ENCODE measurements around the gene KCNE3.

DNA sequence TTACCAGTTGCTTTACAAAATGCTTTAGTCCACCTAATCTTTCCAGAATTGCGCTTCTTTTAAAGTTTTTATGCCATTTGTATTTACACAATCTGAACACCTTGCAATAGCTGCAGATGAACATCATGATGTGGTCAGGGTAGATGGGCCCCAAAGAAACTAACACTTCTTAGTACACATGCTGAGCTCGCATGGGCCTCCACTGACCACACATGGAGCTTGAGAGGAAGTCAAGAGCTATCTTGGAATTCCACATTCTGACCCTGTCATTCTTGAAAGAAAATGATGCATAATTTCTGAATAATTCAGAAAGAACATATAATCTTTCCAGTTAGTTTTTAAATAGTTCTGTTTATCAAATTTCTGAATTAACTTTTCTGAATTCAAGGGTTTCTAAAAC lies 18.5 kb upstream of the KCNE3 start:
- no peak for TF ChIP-seq CTCF (IDR thresholded peaks at IDR 0.05; ENCODE audit: low read depth, low read length)
- no peak for TF ChIP-seq EZH2phosphoT487 (IDR thresholded peaks at IDR 0.05; ENCODE audit: low read depth)
